ENCODE data around the gene ZNF48.

ZNF48 gene

DNA sequence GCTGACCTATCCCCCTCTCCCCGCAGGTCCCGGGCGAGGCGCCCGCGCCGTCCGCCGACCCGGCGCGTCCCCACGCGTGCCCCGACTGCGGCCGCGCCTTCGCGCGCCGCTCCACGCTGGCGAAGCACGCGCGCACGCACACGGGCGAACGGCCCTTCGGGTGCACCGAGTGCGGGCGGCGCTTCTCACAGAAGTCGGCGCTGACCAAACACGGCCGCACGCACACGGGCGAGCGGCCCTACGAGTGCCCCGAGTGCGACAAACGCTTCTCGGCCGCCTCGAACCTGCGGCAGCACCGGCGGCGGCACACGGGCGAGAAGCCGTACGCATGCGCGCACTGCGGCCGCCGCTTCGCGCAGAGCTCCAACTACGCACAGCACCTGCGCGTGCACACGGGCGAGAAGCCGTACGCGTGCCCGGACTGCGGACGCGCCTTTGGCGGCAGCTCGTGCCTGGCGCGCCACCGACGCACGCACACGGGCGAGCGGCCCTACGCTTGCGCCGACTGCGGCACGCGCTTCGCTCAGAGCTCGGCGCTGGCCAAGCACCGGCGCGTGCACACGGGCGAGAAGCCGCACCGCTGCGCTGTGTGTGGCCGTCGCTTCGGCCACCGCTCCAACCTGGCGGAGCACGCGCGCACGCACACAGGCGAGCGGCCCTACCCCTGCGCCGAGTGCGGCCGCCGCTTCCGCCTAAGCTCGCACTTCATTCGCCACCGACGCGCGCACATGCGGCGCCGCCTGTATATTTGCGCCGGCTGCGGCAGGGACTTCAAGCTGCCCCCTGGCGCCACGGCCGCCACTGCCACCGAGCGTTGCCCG, 22.5 kb downstream of the ZNF48 start:
- H3K4me3 ChIP-seq (ENCODE audit: low read depth, low read length), result peak overlapping the region; percentile 70
- peak; percentile 82 for DNase-seq (ENCODE audit: low read depth)
- TF ChIP-seq CTCF (IDR thresholded peaks at IDR 0.05; ENCODE audit: low read depth, low read length, missing control alignments), result no peak

GRCh38 chr16:30418350-30419181, 23.3 kb downstream of the ZNF48 start:
- peak overlapping the region; percentile 70 for H3K4me3 ChIP-seq (ENCODE audit: low read depth, low read length)
- TF ChIP-seq CTCF (IDR thresholded peaks at IDR 0.05; ENCODE audit: low read depth, low read length, missing control alignments), result no peak
- DNase-seq (ENCODE audit: low read depth), result no peak

DNA sequence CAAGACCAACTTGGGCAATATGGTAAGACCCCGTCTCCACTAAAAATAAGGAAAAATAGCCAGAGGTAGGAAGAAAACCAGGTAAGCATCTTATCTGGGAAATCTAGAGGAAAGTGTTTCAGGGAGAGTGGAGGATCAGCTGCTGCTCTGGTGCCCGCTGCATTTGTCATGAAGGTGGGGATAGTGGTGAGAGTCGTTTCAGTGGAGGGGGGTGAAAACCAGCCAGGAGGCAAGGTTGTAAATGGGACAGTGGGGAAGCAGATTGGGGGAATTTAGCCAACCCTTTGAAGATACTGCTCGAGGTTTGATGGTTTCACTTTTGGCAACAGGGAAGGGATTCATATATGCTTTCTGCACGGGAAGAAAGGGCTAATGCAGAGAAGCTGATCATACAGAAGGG, 25.8 kb downstream of the ZNF48 start:
- H3K4me3 ChIP-seq (ENCODE audit: low read depth, low read length), result no peak overlapping the region
- no peak for TF ChIP-seq CTCF (IDR thresholded peaks at IDR 0.05; ENCODE audit: low read depth, low read length, missing control alignments)
- no peak for DNase-seq (ENCODE audit: low read depth)

DNA sequence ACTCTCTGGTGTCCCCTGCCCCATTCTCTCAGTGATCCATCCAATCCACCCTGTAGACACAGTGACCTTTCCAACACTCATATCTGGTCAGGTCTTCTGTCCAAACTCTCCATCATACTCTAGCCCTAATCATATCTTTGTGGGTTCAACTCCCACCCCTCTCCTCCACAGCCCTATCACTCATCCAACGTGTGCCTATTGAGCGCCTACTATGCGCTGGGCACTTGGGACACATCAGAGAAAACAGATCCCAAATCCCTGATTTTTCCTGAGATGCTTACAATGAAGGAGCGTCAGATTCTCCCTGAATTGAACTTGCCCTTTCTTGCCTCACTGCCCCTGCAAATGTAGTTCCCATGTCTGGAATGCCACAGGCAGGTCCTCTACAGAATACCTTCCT, 32.8 kb downstream of the ZNF48 start:
- no peak for DNase-seq (ENCODE audit: low read depth)
- H3K4me3 ChIP-seq (ENCODE audit: low read depth, low read length), result no peak overlapping the region
- TF ChIP-seq CTCF (IDR thresholded peaks at IDR 0.05; ENCODE audit: low read depth, low read length, missing control alignments), result no peak

DNA sequence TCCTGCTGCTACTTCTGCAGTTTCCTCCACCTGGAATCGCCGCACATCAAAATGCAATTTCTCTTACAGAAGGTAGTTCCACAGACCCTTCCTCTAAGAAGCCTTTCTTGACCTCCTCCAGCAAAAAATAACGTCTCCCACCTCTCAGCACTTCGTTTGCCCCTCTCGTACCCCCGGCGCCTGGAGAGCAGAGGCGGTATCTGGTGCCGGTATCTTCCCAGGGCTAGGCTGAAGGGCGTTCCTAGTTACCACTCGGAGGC, 34.1 kb downstream of the ZNF48 start:
- H3K4me3 ChIP-seq (ENCODE audit: low read depth, low read length), result peak overlapping the region; percentile 84
- no peak for TF ChIP-seq CTCF (IDR thresholded peaks at IDR 0.05; ENCODE audit: low read depth, low read length, missing control alignments)
- no peak for DNase-seq (ENCODE audit: low read depth)

GRCh38 chr16:30429678-30430427, 34.6 kb downstream of the ZNF48 start, which contains the start of gene DCTPP1:
DCTPP1 (minus strand) TSS chr16:30430030; CDS start chr16:30429980, 50 bp downstream.
- peak; percentile 100 for DNase-seq (ENCODE audit: low read depth)
- peak within 1 kb of the TSS; percentile 84 for H3K4me3 ChIP-seq (ENCODE audit: low read depth, low read length)
- peak; percentile 90 for TF ChIP-seq CTCF (IDR thresholded peaks at IDR 0.05; ENCODE audit: low read depth, low read length, missing control alignments)
